WTC11 (cell line): ENCODE results near the gene HS1BP3. TPM values are rescaled to one million over a fixed set of nuclear protein-coding genes. Genes with fewer than 3 reads are reported as not detected.

ENCODE experiments used
- ATAC-seq: fragments of 200-7000 bp; cut with Tn5 transposase; 2 replicates; pipeline ENCODE4 v1.10.0; 2021; ENCODE audit warnings: mild to moderate bottlenecking, moderate library complexity
- CTCF ChIA-PET: fragments of 300-600 bp; sonication (Branson Sonifier 250); formaldehyde crosslinking; loops from one replicate; lab custom pipeline; 2021; ENCODE audit warnings: antibody characterized with exemption; lab: Charles Lee
- POLR2A ChIA-PET: fragments of 350-600 bp; sonication (Branson Sonifier 250); formaldehyde crosslinking; loops from one replicate; lab custom pipeline; 2021; ENCODE audit warnings: antibody characterized with exemption; lab: Charles Lee
- DNase-seq: peaks from one replicate; pipeline ENCODE4 v3.0.0; 2021; ENCODE audit warnings: low spot score
- H3K27ac Mint-ChIP-seq: 2 replicates; pipeline ENCODE4 v1.8.0; 2021; ENCODE audit warnings: mixed read lengths
- H3K27me3 Mint-ChIP-seq: 2 replicates; pipeline ENCODE4 v1.8.0; 2021; ENCODE audit warnings: low read depth, mild to moderate bottlenecking, moderate library complexity, mixed read lengths
- H3K36me3 Mint-ChIP-seq: 2 replicates; pipeline ENCODE4 v1.8.0; 2021; ENCODE audit warnings: mixed read lengths
- H3K4me1 Mint-ChIP-seq: 2 replicates; pipeline ENCODE4 v1.8.0; 2022; ENCODE audit warnings: mixed read lengths
- H3K4me3 Mint-ChIP-seq: 2 replicates; pipeline ENCODE4 v1.8.0; 2021; ENCODE audit warnings: mild to moderate bottlenecking, moderate library complexity, mixed read lengths
- H3K9me3 Mint-ChIP-seq: 2 replicates; pipeline ENCODE4 v1.8.0; 2021; ENCODE audit warnings: mixed read lengths
- ATF1 ChIP-seq: sonication (generic); formaldehyde crosslinking; IDR thresholded peaks from 2 replicates; pipeline ENCODE4 v1.8.1; 2023; ENCODE audit warnings: mild to moderate bottlenecking, moderate library complexity, missing genetic modification reagents
- ELF4 ChIP-seq: sonication (generic); formaldehyde crosslinking; IDR thresholded peaks from 2 replicates; pipeline ENCODE4 v1.8.1; 2022; ENCODE audit warnings: low read depth, mild to moderate bottlenecking, moderate library complexity, missing genetic modification reagents
- EMX1 ChIP-seq: fragments of 250-450 bp; sonication (Bioruptor Pico); IDR thresholded peaks from 2 replicates; pipeline ENCODE4 v1.8.0; 2021; ENCODE audit warnings: mild to moderate bottlenecking
- FOXP1 ChIP-seq: sonication (generic); formaldehyde crosslinking; IDR thresholded peaks from 2 replicates; pipeline ENCODE4 v1.8.0; 2022; ENCODE audit warnings: missing genetic modification reagents, mild to moderate bottlenecking, moderate library complexity, borderline replicate concordance
- GTF2I ChIP-seq: fragments of 250-450 bp; sonication (Bioruptor Pico); conservative IDR thresholded peaks from 2 replicates; pipeline ENCODE4 v1.4.0; 2021; ENCODE audit warnings: mild to moderate bottlenecking
- MYBL2 ChIP-seq: sonication (generic); formaldehyde crosslinking; IDR thresholded peaks from 2 replicates; pipeline ENCODE4 v1.8.1; 2023; ENCODE audit warnings: mild to moderate bottlenecking, moderate library complexity, missing genetic modification reagents
- NR1H2 ChIP-seq: sonication (generic); formaldehyde crosslinking; IDR thresholded peaks from 2 replicates; pipeline ENCODE4 v1.9.0; 2021; ENCODE audit warnings: mild to moderate bottlenecking, moderate library complexity, missing genetic modification reagents
- NR2C2 ChIP-seq: sonication (generic); formaldehyde crosslinking; IDR thresholded peaks from 2 replicates; pipeline ENCODE4 v1.8.0; 2022; ENCODE audit warnings: mild to moderate bottlenecking, missing genetic modification reagents
- PRRX2 ChIP-seq: fragments of 250-450 bp; sonication (Bioruptor Pico); IDR thresholded peaks from 2 replicates; pipeline ENCODE4 v1.8.0; 2021; ENCODE audit warnings: mild to moderate bottlenecking
- TP53 ChIP-seq: sonication (generic); formaldehyde crosslinking; IDR thresholded peaks from 2 replicates; pipeline ENCODE4 v1.8.1; 2023; ENCODE audit warnings: mild to moderate bottlenecking, missing genetic modification reagents
- ZNF121 ChIP-seq: sonication (generic); formaldehyde crosslinking; IDR thresholded peaks from 2 replicates; pipeline ENCODE4 v1.8.0; 2023; ENCODE audit warnings: missing genetic modification reagents
- ZNF219 ChIP-seq: sonication (generic); formaldehyde crosslinking; IDR thresholded peaks from 2 replicates; pipeline ENCODE4 v1.8.0; 2023; ENCODE audit warnings: missing genetic modification reagents, mild to moderate bottlenecking, borderline replicate concordance
- total RNA-seq: library from RNA; stranded (reverse); gene quantifications from 3 replicates; pipeline ENCODE4 v1.2.3, GENCODE V29; 2021
- TF ChIP-seq, protein P1 (sequence below): sonication (generic); formaldehyde crosslinking; IDR thresholded peaks from 2 replicates; pipeline ENCODE4 v1.8.1; 2023; ENCODE audit warnings: mild to moderate bottlenecking, missing genetic modification reagents, moderate library complexity
- TF ChIP-seq, protein P2 (sequence below): sonication (generic); formaldehyde crosslinking; IDR thresholded peaks from 2 replicates; pipeline ENCODE4 v1.8.0; 2023; ENCODE audit warnings: missing genetic modification reagents, mild to moderate bottlenecking, borderline replicate concordance
- TF ChIP-seq, protein P3 (sequence below): sonication (generic); formaldehyde crosslinking; IDR thresholded peaks from 2 replicates; pipeline ENCODE4 v1.8.1; 2023; ENCODE audit warnings: mild to moderate bottlenecking, missing genetic modification reagents

HS1BP3 gene
- total RNA-seq, 1 experiment from 2014 or later, result 17.9 TPM

DNA sequence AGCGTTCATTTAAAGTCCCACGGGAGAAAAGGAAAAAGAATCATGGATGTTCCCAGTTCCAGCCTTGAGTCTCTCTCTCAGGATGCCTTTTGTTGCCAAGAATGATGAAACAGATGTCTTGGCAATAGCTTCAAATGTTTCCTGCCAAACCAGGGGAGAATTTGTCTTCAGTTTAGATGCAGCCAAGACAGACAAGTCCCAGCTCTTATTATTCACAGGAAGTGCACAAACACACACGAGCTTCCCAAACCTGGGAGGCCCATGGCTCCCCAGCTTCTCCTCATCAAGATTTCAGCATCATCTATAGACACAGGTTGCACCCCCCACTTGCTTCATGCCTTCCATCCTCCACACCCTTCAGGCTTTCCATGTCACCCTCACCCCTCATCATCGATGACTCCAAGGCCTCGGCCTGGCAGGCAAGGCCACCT, 45.9 kb downstream of the HS1BP3 start:
- ChIA-PET POLR2A (no interaction called here), CTCF (interaction anchor here (2.2 to 2.3 kb wide), 3 partner anchors 10 to 46 kb away, joined by 5 to 10 read pairs (median 8); partner anchors contain the start of gene HS1BP3)
- DNase-seq, result no peak
- no peak for ATAC-seq
- Mint-ChIP-seq H3K9me3 (peaks cover 8% of the 10 kb centered on the region), H3K27me3 (no peaks in the 10 kb centered on the region), H3K4me1 (peaks cover 3% of the 10 kb centered on the region; the same call in 1 of the 2 replicates), H3K27ac (no peak overlapping the region), H3K4me3 (no peak overlapping the region), H3K36me3 (no peaks in the 10 kb centered on the region; the same call in 1 of the 2 replicates)
- TF ChIP-seq PRRX2 (no peak), MYBL2 (CRISPR knock-in tag) (no peak), ZNF219 (no peak)

DNA sequence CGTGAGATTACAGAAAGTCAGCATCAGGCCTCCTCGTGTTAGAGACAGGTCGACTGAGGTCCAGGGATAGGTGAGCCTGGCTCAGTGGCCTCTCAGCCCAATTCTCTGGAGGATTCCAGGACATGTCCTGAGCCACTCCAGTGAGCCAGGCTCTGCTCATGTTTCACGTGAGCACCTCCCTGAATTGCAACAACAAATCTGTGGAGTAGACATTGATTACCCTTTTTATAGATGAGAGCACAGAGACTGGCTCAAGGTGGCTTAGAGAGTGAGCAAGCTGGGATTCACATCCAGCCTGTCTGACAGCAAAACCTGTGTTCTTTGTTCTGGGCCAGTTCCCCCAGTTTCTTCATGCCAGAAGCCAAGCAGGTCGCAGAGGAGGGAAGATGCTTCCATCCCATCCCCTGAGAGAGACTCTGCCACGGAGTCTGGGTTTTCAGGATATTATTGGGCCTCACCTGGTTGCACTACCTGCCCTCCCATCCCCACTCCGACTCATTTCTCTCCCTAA, 46.4 kb downstream of the HS1BP3 start:
- ChIA-PET POLR2A (no interaction called here), CTCF (interaction anchor here (0.7 to 2.3 kb wide), 4 partner anchors 10 to 162 kb away, joined by 3 to 10 read pairs (median 6); partner anchors contain the start of gene HS1BP3)
- H3K27me3 Mint-ChIP-seq, result no peaks in the 10 kb centered on the region
- ATAC-seq (peak; percentile 22; the same call in 1 of the 2 replicates), DNase-seq (no peak)
- H3K9me3 Mint-ChIP-seq, result peaks cover 8% of the 10 kb centered on the region
- H3K36me3 Mint-ChIP-seq, result no peaks in the 10 kb centered on the region; the same call in 1 of the 2 replicates
- H3K27ac Mint-ChIP-seq, result no peak overlapping the region
- H3K4me1 Mint-ChIP-seq, result peaks cover 3% of the 10 kb centered on the region; the same call in 1 of the 2 replicates
- H3K4me3 Mint-ChIP-seq, result no peak overlapping the region
- no peak for TF ChIP-seq TP53 (CRISPR knock-in tag)
- TF ChIP-seq, protein P1, sequence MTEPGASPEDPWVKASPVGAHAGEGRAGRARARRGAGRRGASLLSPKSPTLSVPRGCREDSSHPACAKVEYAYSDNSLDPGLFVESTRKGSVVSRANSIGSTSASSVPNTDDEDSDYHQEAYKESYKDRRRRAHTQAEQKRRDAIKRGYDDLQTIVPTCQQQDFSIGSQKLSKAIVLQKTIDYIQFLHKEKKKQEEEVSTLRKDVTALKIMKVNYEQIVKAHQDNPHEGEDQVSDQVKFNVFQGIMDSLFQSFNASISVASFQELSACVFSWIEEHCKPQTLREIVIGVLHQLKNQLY (CRISPR knock-in tag), result no peak
- TF ChIP-seq, protein P2, sequence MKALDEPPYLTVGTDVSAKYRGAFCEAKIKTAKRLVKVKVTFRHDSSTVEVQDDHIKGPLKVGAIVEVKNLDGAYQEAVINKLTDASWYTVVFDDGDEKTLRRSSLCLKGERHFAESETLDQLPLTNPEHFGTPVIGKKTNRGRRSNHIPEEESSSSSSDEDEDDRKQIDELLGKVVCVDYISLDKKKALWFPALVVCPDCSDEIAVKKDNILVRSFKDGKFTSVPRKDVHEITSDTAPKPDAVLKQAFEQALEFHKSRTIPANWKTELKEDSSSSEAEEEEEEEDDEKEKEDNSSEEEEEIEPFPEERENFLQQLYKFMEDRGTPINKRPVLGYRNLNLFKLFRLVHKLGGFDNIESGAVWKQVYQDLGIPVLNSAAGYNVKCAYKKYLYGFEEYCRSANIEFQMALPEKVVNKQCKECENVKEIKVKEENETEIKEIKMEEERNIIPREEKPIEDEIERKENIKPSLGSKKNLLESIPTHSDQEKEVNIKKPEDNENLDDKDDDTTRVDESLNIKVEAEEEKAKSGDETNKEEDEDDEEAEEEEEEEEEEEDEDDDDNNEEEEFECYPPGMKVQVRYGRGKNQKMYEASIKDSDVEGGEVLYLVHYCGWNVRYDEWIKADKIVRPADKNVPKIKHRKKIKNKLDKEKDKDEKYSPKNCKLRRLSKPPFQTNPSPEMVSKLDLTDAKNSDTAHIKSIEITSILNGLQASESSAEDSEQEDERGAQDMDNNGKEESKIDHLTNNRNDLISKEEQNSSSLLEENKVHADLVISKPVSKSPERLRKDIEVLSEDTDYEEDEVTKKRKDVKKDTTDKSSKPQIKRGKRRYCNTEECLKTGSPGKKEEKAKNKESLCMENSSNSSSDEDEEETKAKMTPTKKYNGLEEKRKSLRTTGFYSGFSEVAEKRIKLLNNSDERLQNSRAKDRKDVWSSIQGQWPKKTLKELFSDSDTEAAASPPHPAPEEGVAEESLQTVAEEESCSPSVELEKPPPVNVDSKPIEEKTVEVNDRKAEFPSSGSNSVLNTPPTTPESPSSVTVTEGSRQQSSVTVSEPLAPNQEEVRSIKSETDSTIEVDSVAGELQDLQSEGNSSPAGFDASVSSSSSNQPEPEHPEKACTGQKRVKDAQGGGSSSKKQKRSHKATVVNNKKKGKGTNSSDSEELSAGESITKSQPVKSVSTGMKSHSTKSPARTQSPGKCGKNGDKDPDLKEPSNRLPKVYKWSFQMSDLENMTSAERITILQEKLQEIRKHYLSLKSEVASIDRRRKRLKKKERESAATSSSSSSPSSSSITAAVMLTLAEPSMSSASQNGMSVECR (CRISPR knock-in tag), result no peak

DNA sequence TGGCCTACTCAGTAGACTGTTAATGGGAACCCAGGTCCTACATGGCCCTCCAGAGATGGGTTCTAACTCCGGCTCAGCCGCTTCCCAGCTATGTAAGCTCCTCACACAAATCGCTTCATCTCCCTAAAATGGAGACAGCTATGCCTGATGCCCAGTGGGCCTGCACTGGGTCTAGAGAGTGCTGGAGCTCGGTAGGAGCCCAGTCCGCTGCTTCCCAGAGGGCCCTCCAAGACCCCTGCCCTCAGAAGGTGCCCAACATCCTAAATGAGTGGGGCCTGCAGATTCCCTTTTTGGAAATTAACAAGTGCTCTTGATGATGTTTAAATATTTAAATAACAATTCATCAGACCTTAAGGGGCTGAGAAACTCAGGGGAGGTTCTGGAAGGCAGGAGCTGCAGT, 47.1 kb downstream of the HS1BP3 start:
- no peak; the same call in 1 of the 2 replicates for ATAC-seq
- ChIA-PET POLR2A (no interaction called here), CTCF (interaction anchor here (0.7 to 2.3 kb wide), 5 partner anchors 11 to 162 kb away, joined by 3 to 10 read pairs (median 5); partner anchors contain the start of gene HS1BP3)
- Mint-ChIP-seq H3K4me1 (peaks cover 3% of the 10 kb centered on the region; the same call in 1 of the 2 replicates), H3K27ac (no peak overlapping the region), H3K27me3 (no peaks in the 10 kb centered on the region)
- no peak for TF ChIP-seq ELF4
- TF ChIP-seq GTF2I (CRISPR knock-in tag), result no peak
- TF ChIP-seq ZNF121 (CRISPR knock-in tag), result no peak
- no peak for TF ChIP-seq EMX1
- TF ChIP-seq, protein P3, sequence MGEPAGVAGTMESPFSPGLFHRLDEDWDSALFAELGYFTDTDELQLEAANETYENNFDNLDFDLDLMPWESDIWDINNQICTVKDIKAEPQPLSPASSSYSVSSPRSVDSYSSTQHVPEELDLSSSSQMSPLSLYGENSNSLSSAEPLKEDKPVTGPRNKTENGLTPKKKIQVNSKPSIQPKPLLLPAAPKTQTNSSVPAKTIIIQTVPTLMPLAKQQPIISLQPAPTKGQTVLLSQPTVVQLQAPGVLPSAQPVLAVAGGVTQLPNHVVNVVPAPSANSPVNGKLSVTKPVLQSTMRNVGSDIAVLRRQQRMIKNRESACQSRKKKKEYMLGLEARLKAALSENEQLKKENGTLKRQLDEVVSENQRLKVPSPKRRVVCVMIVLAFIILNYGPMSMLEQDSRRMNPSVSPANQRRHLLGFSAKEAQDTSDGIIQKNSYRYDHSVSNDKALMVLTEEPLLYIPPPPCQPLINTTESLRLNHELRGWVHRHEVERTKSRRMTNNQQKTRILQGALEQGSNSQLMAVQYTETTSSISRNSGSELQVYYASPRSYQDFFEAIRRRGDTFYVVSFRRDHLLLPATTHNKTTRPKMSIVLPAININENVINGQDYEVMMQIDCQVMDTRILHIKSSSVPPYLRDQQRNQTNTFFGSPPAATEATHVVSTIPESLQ (CRISPR knock-in tag), result no peak
- TF ChIP-seq NR2C2, result no peak
- no peak for TF ChIP-seq ATF1 (CRISPR knock-in tag)
- TF ChIP-seq MYBL2 (CRISPR knock-in tag), result no peak
- TF ChIP-seq FOXP1 (CRISPR knock-in tag), result no peak
- TF ChIP-seq NR1H2 (CRISPR knock-in tag), result no peak
- TF ChIP-seq, all 79 proteins: peak for 0
- Mint-ChIP-seq H3K36me3 (no peaks in the 10 kb centered on the region; the same call in 1 of the 2 replicates), H3K4me3 (no peak overlapping the region), H3K9me3 (peaks cover 8% of the 10 kb centered on the region)
- no peak for DNase-seq
